ENCODE measurements around the gene FAM227B.

Gene FAM227B

GRCh38 chr15:49343546-49343945 lies 277.1 kb downstream of the FAM227B start:
- H3K4me3 ChIP-seq: no peak overlapping the region

GRCh38 chr15:49339656-49340055 lies 281.0 kb downstream of the FAM227B start:
- H3K4me3 ChIP-seq: no peak overlapping the region
- TF ChIP-seq POLR2AphosphoS5 (IDR thresholded peaks at IDR 0.05; ENCODE audit: borderline replicate concordance, low read depth, low read length) (no peak), FOXP2 (optimal IDR thresholded peaks at IDR 0.05; ENCODE audit: control extremely low read depth, extremely low read length, insufficient read depth) (no peak), EZH2 (IDR thresholded peaks at IDR 0.05) (no peak)
- H3K9me3 ChIP-seq (ENCODE audit: low read depth, low read length): no peaks in the 10 kb centered on the region
- H3K36me3 ChIP-seq (ENCODE audit: insufficient read depth, low read length): no peaks in the 10 kb centered on the region
- no peak overlapping the region for H3K27ac ChIP-seq
- DNase-seq (ENCODE audit: low read depth, low spot score): no peak
- H3K9ac ChIP-seq (ENCODE audit: insufficient read length): no peak overlapping the region

More at GRCh38 chr15:49343546-49343945, 277.1 kb downstream of the FAM227B start:
- Histone ChIP-seq H3K9ac (ENCODE audit: insufficient read length) (no peak overlapping the region), H3K9me3 (ENCODE audit: low read depth, low read length) (no peaks in the 10 kb centered on the region), H3K36me3 (ENCODE audit: insufficient read depth, low read length) (no peaks in the 10 kb centered on the region), H3K27ac (no peak overlapping the region)
- no peak for DNase-seq (ENCODE audit: low read depth, low spot score)
- TF ChIP-seq POLR2AphosphoS5 (IDR thresholded peaks at IDR 0.05; ENCODE audit: borderline replicate concordance, low read depth, low read length) (no peak), EZH2 (IDR thresholded peaks at IDR 0.05) (no peak), FOXP2 (optimal IDR thresholded peaks at IDR 0.05; ENCODE audit: control extremely low read depth, extremely low read length, insufficient read depth) (no peak)

- Histone ChIP-seq H3K9me3 (ENCODE audit: low read depth, low read length) (no peaks in the 10 kb centered on the region), H3K9ac (ENCODE audit: insufficient read length) (no peak overlapping the region), H3K36me3 (ENCODE audit: insufficient read depth, low read length) (no peaks in the 10 kb centered on the region), H3K4me3 (no peak overlapping the region), H3K27ac (no peak overlapping the region)
- no peak for DNase-seq (ENCODE audit: low read depth, low spot score)
- TF ChIP-seq FOXP2 (optimal IDR thresholded peaks at IDR 0.05; ENCODE audit: control extremely low read depth, extremely low read length, insufficient read depth) (no peak), POLR2AphosphoS5 (IDR thresholded peaks at IDR 0.05; ENCODE audit: borderline replicate concordance, low read depth, low read length) (no peak), EZH2 (IDR thresholded peaks at IDR 0.05) (no peak)
Measured at GRCh38 chr15:49331951-49332350, 288.7 kb downstream of the FAM227B start.

GRCh38 chr15:49331442-49331841 lies 289.2 kb downstream of the FAM227B start:
- H3K4me3 ChIP-seq: no peak overlapping the region
- DNase-seq (ENCODE audit: low read depth, low spot score): no peak
- TF ChIP-seq POLR2AphosphoS5 (IDR thresholded peaks at IDR 0.05; ENCODE audit: borderline replicate concordance, low read depth, low read length) (no peak), FOXP2 (optimal IDR thresholded peaks at IDR 0.05; ENCODE audit: control extremely low read depth, extremely low read length, insufficient read depth) (no peak), EZH2 (IDR thresholded peaks at IDR 0.05) (no peak)
- H3K36me3 ChIP-seq (ENCODE audit: insufficient read depth, low read length): no peaks in the 10 kb centered on the region
- no peak overlapping the region for H3K9ac ChIP-seq (ENCODE audit: insufficient read length)
- no peak overlapping the region for H3K27ac ChIP-seq
- H3K9me3 ChIP-seq (ENCODE audit: low read depth, low read length): no peaks in the 10 kb centered on the region

- Histone ChIP-seq H3K9ac (ENCODE audit: insufficient read length) (no peak overlapping the region), H3K4me3 (no peak overlapping the region), H3K9me3 (ENCODE audit: low read depth, low read length) (no peaks in the 10 kb centered on the region), H3K36me3 (ENCODE audit: insufficient read depth, low read length) (no peaks in the 10 kb centered on the region), H3K27ac (no peak overlapping the region)
- no peak for DNase-seq (ENCODE audit: low read depth, low spot score)
- TF ChIP-seq FOXP2 (optimal IDR thresholded peaks at IDR 0.05; ENCODE audit: control extremely low read depth, extremely low read length, insufficient read depth) (no peak), POLR2AphosphoS5 (IDR thresholded peaks at IDR 0.05; ENCODE audit: borderline replicate concordance, low read depth, low read length) (no peak), EZH2 (IDR thresholded peaks at IDR 0.05) (no peak)
Measured at GRCh38 chr15:49330166-49330565, 290.5 kb downstream of the FAM227B start.

GRCh38 chr15:49328941-49329340 lies 291.7 kb downstream of the FAM227B start:
- no peak for DNase-seq (ENCODE audit: low read depth, low spot score)
- Histone ChIP-seq H3K9me3 (ENCODE audit: low read depth, low read length) (no peaks in the 10 kb centered on the region), H3K4me3 (no peak overlapping the region), H3K27ac (no peak overlapping the region), H3K36me3 (ENCODE audit: insufficient read depth, low read length) (no peaks in the 10 kb centered on the region), H3K9ac (ENCODE audit: insufficient read length) (no peak overlapping the region)
- no peak for TF ChIP-seq FOXP2 (optimal IDR thresholded peaks at IDR 0.05; ENCODE audit: control extremely low read depth, extremely low read length, insufficient read depth)
- no peak for TF ChIP-seq POLR2AphosphoS5 (IDR thresholded peaks at IDR 0.05; ENCODE audit: borderline replicate concordance, low read depth, low read length)
- TF ChIP-seq EZH2 (IDR thresholded peaks at IDR 0.05): no peak

- H3K9ac ChIP-seq (ENCODE audit: insufficient read length): no peak overlapping the region
- H3K27ac ChIP-seq: no peak overlapping the region
- TF ChIP-seq FOXP2 (optimal IDR thresholded peaks at IDR 0.05; ENCODE audit: control extremely low read depth, extremely low read length, insufficient read depth) (no peak), POLR2AphosphoS5 (IDR thresholded peaks at IDR 0.05; ENCODE audit: borderline replicate concordance, low read depth, low read length) (no peak), EZH2 (IDR thresholded peaks at IDR 0.05) (no peak)
- no peaks in the 10 kb centered on the region for H3K36me3 ChIP-seq (ENCODE audit: insufficient read depth, low read length)
- H3K4me3 ChIP-seq: no peak overlapping the region
- no peaks in the 10 kb centered on the region for H3K9me3 ChIP-seq (ENCODE audit: low read depth, low read length)
- DNase-seq (ENCODE audit: low read depth, low spot score): no peak
Measured at GRCh38 chr15:49327927-49328326, 292.7 kb downstream of the FAM227B start.

GRCh38 chr15:49323207-49323606 lies 297.4 kb downstream of the FAM227B start:
- H3K27ac ChIP-seq: no peak overlapping the region
- H3K4me3 ChIP-seq: no peak overlapping the region
- H3K9ac ChIP-seq (ENCODE audit: insufficient read length): no peak overlapping the region
- no peaks in the 10 kb centered on the region; the same call in 1 of the 2 replicates for H3K36me3 ChIP-seq (ENCODE audit: insufficient read depth, low read length)
- TF ChIP-seq POLR2AphosphoS5 (IDR thresholded peaks at IDR 0.05; ENCODE audit: borderline replicate concordance, low read depth, low read length): no peak
- TF ChIP-seq EZH2 (IDR thresholded peaks at IDR 0.05): no peak
- TF ChIP-seq FOXP2 (optimal IDR thresholded peaks at IDR 0.05; ENCODE audit: control extremely low read depth, extremely low read length, insufficient read depth): no peak
- H3K9me3 ChIP-seq (ENCODE audit: low read depth, low read length): no peaks in the 10 kb centered on the region
- no peak for DNase-seq (ENCODE audit: low read depth, low spot score)

GRCh38 chr15:49320351-49320750 lies 300.3 kb downstream of the FAM227B start:
- TF ChIP-seq EZH2 (IDR thresholded peaks at IDR 0.05) (no peak), FOXP2 (optimal IDR thresholded peaks at IDR 0.05; ENCODE audit: control extremely low read depth, extremely low read length, insufficient read depth) (no peak), POLR2AphosphoS5 (IDR thresholded peaks at IDR 0.05; ENCODE audit: borderline replicate concordance, low read depth, low read length) (no peak)
- no peak overlapping the region for H3K4me3 ChIP-seq
- no peaks in the 10 kb centered on the region; the same call in 1 of the 2 replicates for H3K36me3 ChIP-seq (ENCODE audit: insufficient read depth, low read length)
- H3K9ac ChIP-seq (ENCODE audit: insufficient read length): no peak overlapping the region
- DNase-seq (ENCODE audit: low read depth, low spot score): no peak
- H3K27ac ChIP-seq: no peak overlapping the region
- H3K9me3 ChIP-seq (ENCODE audit: low read depth, low read length): no peaks in the 10 kb centered on the region

All from SK-N-MC (cell line).